Measurements from ENCODE around the gene TMEM38B. TPM values are rescaled to one million over a fixed set of nuclear protein-coding genes. Genes with fewer than 3 reads are reported as not detected.
"Not testable (repeated sequence)": the region's sequence is repeated elsewhere in the genome, so short reads cannot be mapped to it uniquely, and the experiment has no call there.

Gene TMEM38B
- total RNA-seq, 1 donor from 2014 or later, result 12.6 TPM

DNA sequence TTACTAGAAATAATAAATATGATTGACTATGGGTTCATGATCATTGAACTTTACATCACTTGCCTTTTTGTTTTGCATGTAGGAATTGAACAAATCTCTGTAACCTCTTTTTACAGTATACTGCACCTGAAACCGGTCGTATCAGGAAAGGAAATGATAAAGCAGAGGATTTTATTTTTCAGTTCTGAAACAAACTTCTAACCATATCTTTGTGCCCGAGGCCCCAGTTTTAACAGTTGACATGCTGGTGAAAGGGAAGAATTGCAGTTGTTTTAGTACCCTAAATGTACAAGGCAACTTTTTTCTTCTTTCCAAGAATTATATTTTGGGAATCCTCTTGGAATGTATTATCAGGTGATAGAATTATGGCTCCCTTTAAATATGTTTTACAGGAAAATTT, 27.8 kb downstream of the TMEM38B start:
- DNase-seq (ENCODE audit: low spot score), result no peak

DNA sequence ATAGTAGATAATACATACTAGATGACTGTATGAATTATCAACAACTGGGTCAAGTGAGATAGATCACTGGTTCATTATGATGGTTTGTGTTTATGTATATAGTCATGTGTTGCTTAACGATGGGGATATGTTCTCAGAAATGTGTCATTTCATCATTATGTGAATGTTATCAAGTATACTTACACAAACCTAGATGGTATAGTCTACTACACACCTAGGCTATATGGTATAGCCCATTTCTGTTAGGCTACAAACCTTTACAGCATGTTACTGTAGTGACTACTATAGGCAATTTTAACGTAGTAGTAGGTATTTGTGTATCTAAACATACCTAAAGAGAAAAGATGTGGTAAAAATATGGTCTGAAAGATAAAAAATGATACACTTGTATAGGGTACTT, 31.0 kb downstream of the TMEM38B start:
- no peak for DNase-seq (ENCODE audit: low spot score)

DNA sequence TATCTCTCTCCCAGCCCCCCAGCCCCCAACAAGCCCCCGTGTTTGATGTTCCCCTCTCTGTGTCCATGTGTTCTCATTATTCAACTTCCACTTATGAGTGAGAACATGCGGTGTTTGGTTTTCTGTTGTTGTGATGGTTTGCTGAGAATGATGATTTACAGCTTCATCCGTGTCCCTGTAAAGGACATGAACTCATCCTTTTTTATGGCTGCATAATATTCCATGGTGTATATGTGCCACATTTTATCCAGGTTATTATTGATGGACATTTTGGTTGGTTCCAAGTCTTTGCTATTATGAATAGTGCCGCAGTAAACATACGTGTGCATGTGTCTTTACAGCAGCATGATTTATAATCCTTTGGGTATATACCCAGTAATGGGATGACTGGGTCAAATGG, 33.9 kb downstream of the TMEM38B start:
- DNase-seq (ENCODE audit: low spot score), result not testable (repeated sequence)

DNA sequence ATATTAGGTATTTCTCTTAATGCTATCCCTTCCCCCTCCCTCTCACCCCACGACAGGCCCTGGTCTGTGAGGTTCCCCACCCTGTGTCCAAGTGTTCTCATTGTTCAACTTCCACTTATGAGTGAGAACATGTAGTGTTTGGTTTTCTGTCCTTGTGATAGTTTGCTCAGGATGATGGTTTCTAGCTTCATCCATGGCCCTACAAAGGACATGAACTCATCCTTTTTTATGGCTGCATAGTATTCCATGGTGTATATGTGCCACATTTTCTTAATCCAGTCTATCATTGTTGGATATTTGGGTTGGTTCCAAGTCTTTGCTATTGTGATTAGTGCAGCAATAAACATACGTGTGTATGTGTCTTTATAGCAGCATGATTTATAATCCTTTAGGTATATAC, 37.1 kb downstream of the TMEM38B start:
- not testable (repeated sequence) for DNase-seq (ENCODE audit: low spot score)

DNA sequence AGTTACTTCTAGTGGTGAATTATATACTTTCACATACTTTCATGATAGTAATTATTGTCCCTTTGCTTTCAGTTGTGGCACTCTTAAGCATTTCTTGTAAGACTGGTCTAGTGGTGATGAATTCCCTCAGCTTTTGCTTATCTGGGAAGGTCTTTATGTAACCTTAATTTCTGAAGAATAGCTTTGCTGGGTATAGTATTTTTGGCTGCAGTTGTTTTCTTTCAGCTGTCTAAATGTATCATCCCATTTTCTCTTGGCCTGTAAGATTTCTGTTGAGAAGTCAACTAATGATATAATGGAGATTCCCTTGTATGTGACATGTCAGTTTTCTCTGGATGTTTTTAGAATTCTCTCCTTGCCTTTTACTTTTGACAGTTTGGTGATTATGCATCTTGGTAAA, 41.0 kb downstream of the TMEM38B start:
- DNase-seq (ENCODE audit: low spot score), result no peak

DNA sequence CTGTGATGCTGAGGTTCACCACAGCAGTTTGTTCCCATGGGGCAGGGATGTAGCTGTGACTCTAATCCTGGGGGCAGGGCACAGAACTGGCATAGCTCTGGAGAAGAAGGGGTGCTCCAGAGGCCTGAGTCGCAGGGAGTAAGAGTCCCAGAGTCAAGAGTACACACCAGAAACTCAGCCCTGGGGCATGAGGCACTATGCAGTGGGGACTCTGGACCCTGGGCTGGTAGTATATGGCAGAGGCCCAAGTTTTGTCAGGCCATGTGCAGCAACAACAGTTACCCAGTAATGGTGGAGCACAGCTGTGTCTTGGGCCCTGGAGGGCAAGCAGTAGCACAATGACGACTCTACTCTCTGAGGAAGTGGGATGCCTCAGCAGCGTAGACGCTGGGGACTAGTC, 42.9 kb downstream of the TMEM38B start:
- no peak for DNase-seq (ENCODE audit: low spot score)

DNA sequence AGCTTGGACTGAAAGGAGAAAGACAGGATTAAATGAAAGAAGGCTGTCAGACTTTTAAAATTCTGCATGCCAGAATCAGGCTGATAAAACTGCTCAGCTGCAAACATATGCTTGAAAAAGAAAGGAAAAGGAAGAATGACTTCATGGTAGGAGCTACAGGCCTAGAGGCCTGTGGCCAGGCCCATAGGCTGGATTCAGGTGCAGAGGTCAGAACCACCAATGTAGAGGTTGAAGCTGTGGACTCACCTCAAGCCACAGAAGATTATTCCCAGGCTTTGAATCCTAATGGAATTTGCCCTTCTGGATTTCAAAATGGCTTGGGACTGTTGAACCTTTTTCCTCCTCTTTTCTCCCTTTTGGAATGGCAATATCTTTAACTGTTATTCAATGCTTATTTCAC, 47.7 kb downstream of the TMEM38B start:
- no peak for DNase-seq (ENCODE audit: low spot score)

DNA sequence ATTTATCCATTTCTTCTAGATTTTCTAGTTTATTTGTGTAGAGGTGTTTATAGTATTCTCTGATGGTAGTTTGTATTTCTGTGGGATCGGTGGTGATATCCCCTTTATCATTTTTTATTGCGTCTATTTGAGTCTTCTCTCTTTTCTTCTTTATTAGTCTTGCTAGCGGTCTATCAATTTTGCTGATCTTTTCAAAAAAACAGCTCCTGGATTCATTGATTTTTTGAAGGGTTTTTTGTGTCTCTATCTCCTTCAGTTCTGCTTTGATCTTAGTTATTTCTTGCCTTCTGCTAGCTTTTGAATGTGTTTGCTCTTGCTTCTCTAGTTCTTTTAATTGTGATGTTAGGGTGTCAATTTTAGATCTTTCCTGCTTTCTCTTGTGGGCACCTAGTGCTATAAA, 53.0 kb downstream of the TMEM38B start:
- not testable (repeated sequence) for DNase-seq (ENCODE audit: low spot score)

DNA sequence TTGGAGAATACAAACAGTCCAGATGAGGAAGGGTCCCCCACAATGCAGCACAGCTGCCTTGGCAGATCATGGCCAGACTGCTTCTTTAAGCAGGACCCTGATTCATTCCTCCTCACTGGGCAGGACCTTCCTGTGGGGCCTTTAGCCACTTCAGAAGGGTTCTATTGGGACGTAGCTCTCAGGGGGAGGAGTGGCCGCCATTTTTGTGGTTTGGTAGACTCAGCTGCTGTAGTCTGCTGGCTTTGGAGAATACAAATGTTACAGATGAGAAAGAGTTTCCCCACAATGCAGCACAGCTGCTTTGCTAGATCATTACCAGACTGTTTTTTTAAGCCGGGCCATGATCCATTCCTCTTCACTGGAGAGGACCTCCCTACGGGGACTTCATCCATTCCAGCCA, 57.4 kb downstream of the TMEM38B start:
- no peak for DNase-seq (ENCODE audit: low spot score)

DNA sequence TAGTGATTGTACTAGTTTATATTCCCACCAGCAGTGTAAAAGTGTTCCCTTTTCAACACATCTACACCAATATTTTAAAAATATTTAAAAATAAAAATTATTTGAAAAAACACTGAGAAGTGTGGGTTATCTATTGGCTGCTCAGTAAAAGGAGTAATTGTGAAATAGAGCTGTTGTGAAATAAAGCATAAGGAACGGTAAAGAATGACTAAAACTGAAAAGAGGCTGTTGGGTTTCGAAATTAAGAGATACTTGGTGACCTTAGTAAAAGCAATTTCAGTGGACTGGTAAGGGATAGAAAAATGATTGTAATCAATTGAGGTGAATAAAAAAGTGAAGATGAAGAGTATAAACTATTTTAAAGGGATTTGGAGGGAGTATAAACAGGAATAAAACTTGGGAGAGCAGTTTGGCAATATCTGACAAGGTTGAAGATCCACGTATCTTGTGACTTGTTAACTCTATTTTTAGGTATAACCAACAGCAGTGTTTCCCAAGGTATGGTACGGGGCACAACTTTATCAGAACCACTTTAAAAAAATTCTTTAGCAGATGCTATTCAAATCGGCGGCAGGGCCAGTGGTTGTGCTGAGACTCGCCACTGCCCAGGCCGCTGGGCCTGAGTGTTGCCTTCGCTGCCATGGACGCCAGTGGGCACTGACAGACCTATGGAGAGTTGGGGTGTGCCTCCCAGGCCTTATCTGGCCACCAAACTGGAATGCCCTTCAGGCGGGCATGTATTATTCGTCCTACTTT, 63.3 kb downstream of the TMEM38B start:
- no peak for DNase-seq (ENCODE audit: low spot score)

DNA sequence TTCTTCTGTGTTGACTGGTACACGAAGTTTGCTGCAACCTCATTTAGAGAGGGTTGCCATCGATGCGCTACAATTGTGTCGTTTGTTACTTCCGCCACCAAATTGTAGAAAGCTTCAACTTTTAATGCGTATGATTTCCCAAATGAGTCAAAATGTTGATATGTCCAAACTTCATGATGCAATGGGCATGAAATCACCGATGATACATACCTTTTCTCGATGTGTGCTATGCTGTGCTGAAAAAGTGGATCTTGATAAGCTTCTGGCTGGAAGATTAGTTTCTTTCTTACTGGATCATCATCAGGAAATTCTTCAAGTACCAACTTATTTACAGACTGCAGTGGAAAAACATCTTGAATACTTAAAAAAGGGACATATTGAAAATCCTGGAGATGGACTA, 65.7 kb downstream of the TMEM38B start:
- DNase-seq (ENCODE audit: low spot score), result no peak

DNA sequence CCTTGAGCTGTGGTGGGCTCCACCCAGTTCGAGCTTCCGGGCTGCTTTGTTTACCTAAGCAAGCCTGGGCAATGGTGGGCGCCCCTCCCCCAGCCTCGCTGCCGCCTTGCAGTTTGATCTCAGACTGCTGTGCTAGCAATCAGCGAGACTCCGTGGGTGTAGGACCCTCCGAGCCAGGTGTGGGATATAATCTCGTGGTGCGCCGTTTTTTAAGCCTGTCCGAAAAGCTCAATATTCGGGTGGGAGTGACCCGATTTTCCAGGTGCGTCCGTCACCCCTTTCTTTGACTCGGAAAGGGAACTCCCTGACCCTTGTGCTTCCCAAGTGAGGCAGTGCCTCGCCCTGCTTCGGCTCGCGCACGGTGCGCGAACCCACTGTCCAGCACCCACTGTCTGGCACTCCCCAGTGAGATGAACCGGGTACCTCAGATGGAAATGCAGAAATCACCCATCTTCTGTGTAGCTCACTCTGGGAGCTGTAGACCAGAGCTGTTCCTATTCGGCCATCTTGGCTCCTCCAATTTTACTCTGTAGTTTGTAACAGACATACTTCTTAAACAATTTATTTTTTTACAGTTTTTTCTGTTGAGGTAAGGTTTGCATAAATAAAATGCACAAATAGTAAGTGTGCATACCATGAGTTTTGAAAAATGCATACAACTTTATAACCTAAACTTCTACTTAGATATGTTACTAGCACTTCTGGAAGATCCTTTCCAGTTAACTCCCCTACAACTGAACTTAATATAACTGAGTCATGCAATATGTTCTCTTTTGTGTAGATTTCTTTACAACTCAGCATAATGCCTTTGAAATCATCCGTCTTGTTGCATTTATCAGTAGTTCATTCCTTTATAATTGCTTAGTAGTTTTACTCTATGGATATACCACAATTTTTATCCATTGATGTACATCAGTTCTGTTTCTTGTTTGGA, 88.5 kb downstream of the TMEM38B start:
- DNase-seq (ENCODE audit: low spot score), result not testable (repeated sequence)

DNA sequence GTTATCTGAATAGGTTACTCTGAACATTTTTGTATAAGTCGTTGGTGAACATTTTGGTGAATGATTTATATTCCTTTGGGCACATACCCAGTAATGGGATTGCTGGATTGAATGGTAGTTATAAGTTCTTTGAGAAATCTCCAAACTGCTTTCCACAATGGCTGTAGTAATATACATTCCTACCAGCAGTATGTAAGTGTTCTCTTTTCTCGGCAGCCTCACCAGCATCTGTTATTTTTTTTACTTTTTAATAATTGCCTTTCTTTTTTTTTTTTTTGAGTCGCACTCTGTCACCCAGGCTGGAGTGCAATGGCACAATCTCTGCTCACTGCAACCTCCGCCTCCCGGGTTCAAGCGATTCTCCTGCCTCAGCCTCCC, 89.1 kb downstream of the TMEM38B start:
- not testable (repeated sequence) for DNase-seq (ENCODE audit: low spot score)

DNA sequence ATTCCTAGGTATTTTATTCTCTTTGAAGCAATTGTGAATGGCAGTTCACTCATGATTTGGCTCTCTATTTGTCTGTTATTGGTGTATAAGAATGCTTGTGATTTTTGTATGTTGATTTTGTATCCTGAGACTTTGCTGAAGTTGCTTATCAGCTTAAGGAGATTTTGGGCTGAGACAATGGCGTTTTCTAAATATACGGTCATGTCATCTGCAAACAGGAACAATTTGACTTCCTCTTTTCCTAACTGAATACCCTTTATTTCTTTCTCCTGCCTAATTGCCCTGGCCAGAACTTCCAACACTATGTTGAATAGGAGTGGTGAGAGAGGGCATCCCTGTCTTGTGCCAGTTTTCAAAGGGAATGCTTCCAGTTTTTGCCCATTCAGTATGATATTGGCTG, 92.5 kb downstream of the TMEM38B start:
- not testable (repeated sequence) for DNase-seq (ENCODE audit: low spot score)

DNA sequence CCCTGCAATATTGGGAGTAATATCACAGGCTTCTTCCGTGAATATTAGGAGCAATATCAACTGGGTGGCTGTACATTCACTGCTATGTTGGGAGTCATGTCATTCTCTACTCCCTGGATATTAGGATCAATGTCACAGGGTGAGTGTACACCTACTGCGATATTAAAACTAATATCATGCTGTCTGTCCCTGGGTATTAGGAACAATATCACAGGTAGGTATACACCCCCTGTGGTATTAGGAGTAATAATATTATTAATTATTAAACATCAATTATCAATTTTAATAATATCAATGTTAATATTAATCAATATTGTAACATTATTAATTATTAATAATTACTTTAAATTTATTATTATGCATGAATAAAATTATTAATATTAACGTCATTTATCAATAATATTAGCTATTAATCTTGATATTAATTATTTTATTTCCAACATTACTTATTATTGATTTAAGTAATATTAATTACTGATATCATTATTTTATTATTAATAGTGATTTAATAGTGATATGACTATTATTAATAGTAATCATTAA, 121.9 kb downstream of the TMEM38B start:
- DNase-seq (ENCODE audit: low spot score), result no peak

DNA sequence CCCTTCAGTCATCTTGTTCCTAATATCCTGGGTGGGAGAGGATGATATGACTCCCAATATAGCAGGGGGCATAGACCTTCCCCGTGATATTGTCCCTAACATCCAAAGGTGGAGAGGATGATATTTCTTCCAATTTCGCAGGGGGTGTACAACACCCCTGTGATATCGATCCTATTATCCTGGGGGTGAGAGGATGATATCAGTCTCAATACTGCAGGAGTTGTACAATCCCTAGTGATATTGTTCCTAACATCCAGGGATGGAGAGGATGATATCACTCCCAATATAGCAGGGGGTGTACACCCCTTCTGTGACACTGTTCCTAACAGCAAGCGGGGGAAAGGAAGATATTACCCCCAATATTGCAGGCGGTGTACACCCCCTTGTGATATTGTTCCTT, 122.6 kb downstream of the TMEM38B start:
- no peak for DNase-seq (ENCODE audit: low spot score)

DNA sequence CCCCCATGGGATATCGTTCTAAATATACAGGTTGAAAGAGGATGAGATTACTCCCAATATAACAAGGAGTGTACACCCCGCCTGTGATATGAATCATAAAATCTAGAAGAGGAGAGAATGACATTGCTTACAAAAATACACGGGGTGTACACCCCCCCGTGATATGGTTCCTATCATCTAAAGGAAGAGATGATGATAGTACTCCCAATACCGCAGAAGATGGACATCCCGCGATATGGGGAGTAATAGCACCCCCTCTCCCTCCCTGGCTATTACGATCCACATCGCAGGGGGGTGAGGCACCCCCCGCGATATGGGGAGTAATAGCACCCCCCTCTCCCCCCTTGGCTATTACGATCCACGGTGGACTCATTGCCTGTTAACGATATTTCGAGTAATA, 124.6 kb downstream of the TMEM38B start:
- DNase-seq (ENCODE audit: low spot score), result no peak

DNA sequence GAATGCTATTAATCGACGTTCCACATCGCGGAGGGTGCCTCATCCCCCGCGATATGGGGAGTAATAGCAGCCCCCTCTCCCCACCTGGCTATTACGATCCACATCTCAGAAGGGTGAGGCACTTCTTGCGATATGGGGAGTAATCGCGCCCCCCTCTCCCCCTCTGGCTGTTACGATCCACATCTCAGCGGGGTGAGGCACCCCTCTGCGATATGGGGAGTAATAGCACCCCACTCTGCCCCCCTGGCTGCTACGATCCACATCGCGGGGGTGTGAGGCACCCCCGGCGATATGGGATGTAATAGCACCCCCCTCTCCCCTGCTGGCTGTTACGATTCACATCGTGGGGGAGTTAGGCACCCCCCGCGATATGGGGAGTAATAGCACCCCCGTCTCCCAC, 128.5 kb downstream of the TMEM38B start:
- no peak for DNase-seq (ENCODE audit: low spot score)
